Measurements from ENCODE around the gene PAQR7. TPM values are rescaled to one million over a fixed set of nuclear protein-coding genes. Genes with fewer than 3 reads are reported as not detected.

Gene PAQR7
- total RNA-seq, 1 donor, result 9.8 TPM

DNA sequence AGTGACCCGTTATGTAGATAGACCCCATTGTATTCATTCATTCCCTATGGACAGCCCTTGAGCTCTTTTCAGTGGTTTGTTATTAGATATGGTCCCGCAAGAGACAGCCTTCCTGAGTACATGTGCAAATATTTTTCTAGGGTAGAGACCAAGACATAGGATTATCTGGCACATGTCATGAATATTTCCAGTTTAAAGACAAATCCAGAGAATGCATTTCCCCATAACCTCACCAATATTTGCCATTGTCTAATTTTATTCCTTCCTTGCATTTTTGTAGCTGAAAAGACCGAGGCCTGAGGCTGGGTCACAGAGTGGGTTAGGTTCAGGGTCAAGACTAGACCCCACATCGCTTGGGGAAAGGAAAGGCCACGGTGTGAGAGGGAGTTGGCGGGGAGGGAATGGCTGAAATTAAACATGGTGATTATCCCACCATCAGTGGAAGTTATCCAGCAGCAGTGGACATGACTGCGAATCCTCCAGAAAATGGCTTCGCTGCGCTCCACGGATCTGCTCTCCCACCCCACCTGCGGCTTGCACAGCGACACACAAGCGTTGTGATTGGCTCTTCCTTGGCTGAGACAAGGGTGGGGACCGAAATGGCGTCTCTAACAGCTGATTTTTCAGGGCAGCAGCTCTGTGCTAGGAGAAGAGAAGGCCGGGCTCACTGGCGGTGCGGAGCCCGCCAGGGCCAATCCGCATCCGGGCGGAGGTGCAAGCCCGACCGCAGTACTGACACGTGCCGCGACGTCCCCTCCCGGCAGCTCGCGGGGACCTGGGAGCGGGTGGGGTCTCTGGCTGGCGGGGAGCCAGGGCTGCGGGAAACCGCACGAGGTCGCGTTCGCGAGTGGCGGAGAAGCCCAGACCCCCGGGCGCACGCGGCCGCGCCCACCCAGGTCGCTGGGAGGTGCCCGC lies 46.8 kb upstream of the PAQR7 start:
- Histone ChIP-seq H3K27me3 (ENCODE audit: insufficient read depth, low read length) (peaks cover 7% of the 10 kb centered on the region), H2AFZ (ENCODE audit: low read length) (peak overlapping the region; percentile 98), H3K27ac (ENCODE audit: low read depth, low read length) (no peak overlapping the region), H4K20me1 (ENCODE audit: insufficient read depth, low read length) (no peaks in the 10 kb centered on the region), H3K36me3 (ENCODE audit: insufficient read depth, low read length) (no peaks in the 10 kb centered on the region), H3K4me2 (ENCODE audit: insufficient read depth, low read length) (peak overlapping the region; percentile 92), H3K4me3 (ENCODE audit: insufficient read depth, low read length) (peak overlapping the region; percentile 75), H3K79me2 (ENCODE audit: insufficient read depth, low read length) (no peaks in the 10 kb centered on the region), H3K9me3 (ENCODE audit: low read depth, low read length) (no peaks in the 10 kb centered on the region), H3K4me1 (ENCODE audit: insufficient read depth, low read length) (peaks cover 15% of the 10 kb centered on the region)
- DNase-seq (ENCODE audit: insufficient read length, low spot score, missing footprints), result no peak
- TF ChIP-seq, protein P1, sequence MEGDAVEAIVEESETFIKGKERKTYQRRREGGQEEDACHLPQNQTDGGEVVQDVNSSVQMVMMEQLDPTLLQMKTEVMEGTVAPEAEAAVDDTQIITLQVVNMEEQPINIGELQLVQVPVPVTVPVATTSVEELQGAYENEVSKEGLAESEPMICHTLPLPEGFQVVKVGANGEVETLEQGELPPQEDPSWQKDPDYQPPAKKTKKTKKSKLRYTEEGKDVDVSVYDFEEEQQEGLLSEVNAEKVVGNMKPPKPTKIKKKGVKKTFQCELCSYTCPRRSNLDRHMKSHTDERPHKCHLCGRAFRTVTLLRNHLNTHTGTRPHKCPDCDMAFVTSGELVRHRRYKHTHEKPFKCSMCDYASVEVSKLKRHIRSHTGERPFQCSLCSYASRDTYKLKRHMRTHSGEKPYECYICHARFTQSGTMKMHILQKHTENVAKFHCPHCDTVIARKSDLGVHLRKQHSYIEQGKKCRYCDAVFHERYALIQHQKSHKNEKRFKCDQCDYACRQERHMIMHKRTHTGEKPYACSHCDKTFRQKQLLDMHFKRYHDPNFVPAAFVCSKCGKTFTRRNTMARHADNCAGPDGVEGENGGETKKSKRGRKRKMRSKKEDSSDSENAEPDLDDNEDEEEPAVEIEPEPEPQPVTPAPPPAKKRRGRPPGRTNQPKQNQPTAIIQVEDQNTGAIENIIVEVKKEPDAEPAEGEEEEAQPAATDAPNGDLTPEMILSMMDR (IDR thresholded peaks at IDR 0.05; ENCODE audit: extremely low read depth, low read depth, low read length), result no peak

DNA sequence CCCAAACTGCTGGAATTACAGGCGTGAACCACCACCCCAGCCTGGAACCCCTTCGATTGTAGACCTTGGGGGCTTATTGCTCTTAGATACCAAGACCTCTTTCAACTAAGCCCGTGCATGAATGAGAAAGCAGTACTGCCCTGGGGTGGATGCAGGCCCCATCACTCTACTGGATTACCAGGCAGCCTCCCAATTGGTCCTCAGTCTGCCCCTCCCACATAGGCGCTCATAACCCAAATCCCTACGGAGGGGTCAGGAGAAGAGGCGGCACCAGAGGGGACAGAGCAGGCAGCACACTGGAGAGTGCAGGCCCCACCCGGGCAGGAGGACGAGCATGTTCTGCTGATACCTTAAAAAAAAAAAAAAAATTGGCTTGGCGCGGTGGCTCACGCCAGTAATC lies 43.1 kb upstream of the PAQR7 start:
- DNase-seq (ENCODE audit: insufficient read length, low spot score, missing footprints), result no peak
- no peaks in the 10 kb centered on the region for H4K20me1 ChIP-seq (ENCODE audit: insufficient read depth, low read length)
- TF ChIP-seq, protein P1 (IDR thresholded peaks at IDR 0.05; ENCODE audit: extremely low read depth, low read depth, low read length), result no peak
- H3K4me3 ChIP-seq (ENCODE audit: insufficient read depth, low read length), result no peak overlapping the region
- H3K27ac ChIP-seq (ENCODE audit: low read depth, low read length), result no peak overlapping the region
- H2AFZ ChIP-seq (ENCODE audit: low read length), result no peak overlapping the region
- no peaks in the 10 kb centered on the region for H3K36me3 ChIP-seq (ENCODE audit: insufficient read depth, low read length)
- peaks cover 22% of the 10 kb centered on the region for H3K4me1 ChIP-seq (ENCODE audit: insufficient read depth, low read length)
- no peaks in the 10 kb centered on the region for H3K9me3 ChIP-seq (ENCODE audit: low read depth, low read length)
- H3K4me2 ChIP-seq (ENCODE audit: insufficient read depth, low read length), result no peak overlapping the region
- no peaks in the 10 kb centered on the region for H3K27me3 ChIP-seq (ENCODE audit: insufficient read depth, low read length)
- H3K79me2 ChIP-seq (ENCODE audit: insufficient read depth, low read length), result no peaks in the 10 kb centered on the region

DNA sequence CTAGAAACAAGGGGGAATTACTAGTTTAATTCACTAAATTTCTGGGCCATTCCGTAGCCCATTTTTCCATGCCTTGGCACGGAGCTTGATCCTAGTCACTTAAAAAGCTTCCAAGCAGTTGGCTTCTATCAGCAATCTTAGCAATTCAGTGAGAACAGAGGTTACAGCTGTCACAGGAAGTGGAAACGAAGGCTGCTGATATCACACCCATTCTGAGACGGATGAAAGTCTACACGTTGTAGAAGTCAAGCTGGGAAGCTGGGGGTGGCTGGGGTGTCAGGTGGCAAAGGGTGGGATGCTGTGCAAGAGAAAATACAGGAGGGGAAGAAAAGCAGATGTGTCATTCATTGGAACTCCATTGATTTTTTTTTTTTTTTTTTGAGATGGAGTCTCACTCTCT lies 42.5 kb upstream of the PAQR7 start:
- Histone ChIP-seq H3K27me3 (ENCODE audit: insufficient read depth, low read length) (no peaks in the 10 kb centered on the region), H3K4me1 (ENCODE audit: insufficient read depth, low read length) (peaks cover 17% of the 10 kb centered on the region), H3K27ac (ENCODE audit: low read depth, low read length) (no peak overlapping the region), H3K9me3 (ENCODE audit: low read depth, low read length) (no peaks in the 10 kb centered on the region), H2AFZ (ENCODE audit: low read length) (peak overlapping the region; percentile 36), H3K79me2 (ENCODE audit: insufficient read depth, low read length) (no peaks in the 10 kb centered on the region), H3K4me3 (ENCODE audit: insufficient read depth, low read length) (no peak overlapping the region), H4K20me1 (ENCODE audit: insufficient read depth, low read length) (no peaks in the 10 kb centered on the region), H3K36me3 (ENCODE audit: insufficient read depth, low read length) (no peaks in the 10 kb centered on the region), H3K4me2 (ENCODE audit: insufficient read depth, low read length) (no peak overlapping the region)
- DNase-seq (ENCODE audit: insufficient read length, low spot score, missing footprints), result no peak
- TF ChIP-seq, protein P1 (IDR thresholded peaks at IDR 0.05; ENCODE audit: extremely low read depth, low read depth, low read length), result no peak

GRCh38 chr1:25916460-25916859 lies 41.0 kb upstream of the PAQR7 start:
- Histone ChIP-seq H3K9me3 (ENCODE audit: low read depth, low read length) (no peaks in the 10 kb centered on the region), H4K20me1 (ENCODE audit: insufficient read depth, low read length) (no peaks in the 10 kb centered on the region), H3K4me2 (ENCODE audit: insufficient read depth, low read length) (no peak overlapping the region), H2AFZ (ENCODE audit: low read length) (no peak overlapping the region), H3K79me2 (ENCODE audit: insufficient read depth, low read length) (no peaks in the 10 kb centered on the region), H3K36me3 (ENCODE audit: insufficient read depth, low read length) (no peaks in the 10 kb centered on the region), H3K27me3 (ENCODE audit: insufficient read depth, low read length) (no peaks in the 10 kb centered on the region), H3K4me1 (ENCODE audit: insufficient read depth, low read length) (peaks cover 21% of the 10 kb centered on the region), H3K27ac (ENCODE audit: low read depth, low read length) (no peak overlapping the region), H3K4me3 (ENCODE audit: insufficient read depth, low read length) (no peak overlapping the region)
- no peak for DNase-seq (ENCODE audit: insufficient read length, low spot score, missing footprints)
- TF ChIP-seq, protein P1 (IDR thresholded peaks at IDR 0.05; ENCODE audit: extremely low read depth, low read depth, low read length), result no peak
